Astrocyte (in vitro differentiated cells and primary cell): ENCODE measurements around the gene KRTAP13-3. TPM values are rescaled to one million over a fixed set of nuclear protein-coding genes. Genes with fewer than 3 reads are reported as not detected.

Source experiments
- DNase-seq: peaks from one replicate; pipeline ENCODE4 v3.0.0-alpha.2; 2010; ENCODE audit warnings: low read depth
- FAIRE-seq: peaks from 2 replicates; lab custom pipeline; 2011; peaks lifted over from hg19 to GRCh38; lab: Jason Lieb, UNC
- H2AFZ ChIP-seq: 2 replicates; pipeline ENCODE4 v1.6.0; 2012; ENCODE audit warnings: low read depth, low read length, inconsistent platforms
- H3K27ac ChIP-seq: 2 replicates; pipeline ENCODE4 v1.5.1; 2011; ENCODE audit warnings: low read depth, low read length, inconsistent platforms
- H3K27me3 ChIP-seq: 2 replicates; pipeline ENCODE4 v1.6.0; 2011; ENCODE audit warnings: low read length, inconsistent platforms; ENCODE audit not compliant: insufficient read depth
- H3K36me3 ChIP-seq: 2 replicates; pipeline ENCODE4 v1.5.1; 2011; ENCODE audit warnings: low read length, inconsistent platforms; ENCODE audit not compliant: insufficient read depth
- H3K4me1 ChIP-seq: 2 replicates; pipeline ENCODE4 v1.5.1; 2011; ENCODE audit warnings: low read length, inconsistent platforms; ENCODE audit not compliant: insufficient read depth
- H3K4me2 ChIP-seq: 2 replicates; pipeline ENCODE4 v1.6.0; 2012; ENCODE audit warnings: low read length, inconsistent platforms
- H3K4me3 ChIP-seq: 2 replicates; pipeline ENCODE4 v1.5.1; 2011; ENCODE audit warnings: low read depth, mild to moderate bottlenecking, low read length, inconsistent platforms; ENCODE audit not compliant: insufficient read depth
- H3K79me2 ChIP-seq: 2 replicates; pipeline ENCODE4 v1.6.0; 2012; ENCODE audit warnings: mild to moderate bottlenecking, low read length, inconsistent platforms; ENCODE audit not compliant: insufficient read depth
- H3K9ac ChIP-seq: 2 replicates; pipeline ENCODE4 v1.6.0; 2012; ENCODE audit warnings: mild to moderate bottlenecking, low read length, inconsistent platforms
- H3K9me3 ChIP-seq: 2 replicates; pipeline ENCODE4 v1.5.1; 2012; ENCODE audit warnings: low read depth, mild to moderate bottlenecking, low read length, inconsistent platforms; ENCODE audit not compliant: insufficient read depth
- H4K20me1 ChIP-seq: 2 replicates; pipeline ENCODE4 v1.6.0; 2012; ENCODE audit warnings: low read length, inconsistent platforms; ENCODE audit not compliant: insufficient read depth
- H3K27ac Mint-ChIP-seq: one replicate; pipeline ENCODE4 v1.8.0; 2021; ENCODE audit warnings: mild to moderate bottlenecking, mixed read lengths; ENCODE audit not compliant: unreplicated experiment
- H3K27me3 Mint-ChIP-seq: one replicate; pipeline ENCODE4 v1.8.0; 2021; ENCODE audit warnings: low read depth, mixed read lengths; ENCODE audit not compliant: unreplicated experiment
- H3K36me3 Mint-ChIP-seq: one replicate; pipeline ENCODE4 v1.8.0; 2021; ENCODE audit warnings: low read depth, mixed read lengths; ENCODE audit not compliant: unreplicated experiment
- H3K4me1 Mint-ChIP-seq: one replicate; pipeline ENCODE4 v1.8.0; 2021; ENCODE audit warnings: low read depth, mixed read lengths; ENCODE audit not compliant: unreplicated experiment
- H3K4me3 Mint-ChIP-seq: one replicate; pipeline ENCODE4 v1.8.0; 2021; ENCODE audit warnings: mild to moderate bottlenecking, moderate library complexity, mixed read lengths; ENCODE audit not compliant: unreplicated experiment
- H3K9me3 Mint-ChIP-seq: one replicate; pipeline ENCODE4 v1.8.0; 2021; ENCODE audit warnings: mild to moderate bottlenecking, mixed read lengths; ENCODE audit not compliant: unreplicated experiment
- CTCF ChIP-seq: IDR thresholded peaks from 2 replicates; pipeline ENCODE4 v1.5.1; 2011; ENCODE audit warnings: low read depth, mild to moderate bottlenecking, inconsistent platforms, low read length, moderate library complexity; ENCODE audit not compliant: insufficient read depth
- EZH2 ChIP-seq: IDR thresholded peaks from 2 replicates; pipeline ENCODE4 v1.6.1; 2012; ENCODE audit warnings: mild to moderate bottlenecking, low read length, inconsistent platforms; ENCODE audit not compliant: insufficient read depth
- total RNA-seq: library from RNA; stranded (reverse); gene quantifications from 2 replicates; pipeline ENCODE4 v1.2.1, GENCODE V29; 2021

Gene KRTAP13-3
- total RNA-seq, 1 donor from 2014 or later, result not detected

GRCh38 chr21:30434033-30434631 lies 8.4 kb upstream of the KRTAP13-3 start:
- Histone ChIP-seq H2AFZ (no peak overlapping the region), H3K9me3 (peaks cover 7% of the 10 kb centered on the region), H3K36me3 (no peaks in the 10 kb centered on the region), H4K20me1 (no peaks in the 10 kb centered on the region), H3K27me3 (no peaks in the 10 kb centered on the region), H3K27ac (no peak overlapping the region), H3K9ac (no peak overlapping the region), H3K79me2 (no peaks in the 10 kb centered on the region), H3K4me3 (no peak overlapping the region), H3K4me2 (no peak overlapping the region), H3K4me1 (no peaks in the 10 kb centered on the region)
- peaks cover 2% of the 10 kb centered on the region for H3K27me3 Mint-ChIP-seq
- H3K4me3 Mint-ChIP-seq, result no peak overlapping the region
- no peak overlapping the region for H3K27ac Mint-ChIP-seq
- no peaks in the 10 kb centered on the region for H3K9me3 Mint-ChIP-seq
- no peaks in the 10 kb centered on the region for H3K36me3 Mint-ChIP-seq
- no peaks in the 10 kb centered on the region for H3K4me1 Mint-ChIP-seq
- TF ChIP-seq CTCF (peak; percentile 38), EZH2 (no peak)
- DNase-seq (no peak), FAIRE-seq (no peak)

- H3K4me3 Mint-ChIP-seq, result no peak within 1 kb of the TSS
- no peaks in the 10 kb centered on the region for H3K4me1 Mint-ChIP-seq
- peak within 1 kb of the TSS; percentile 58 for H3K27ac Mint-ChIP-seq
- H3K27me3 Mint-ChIP-seq, result no peaks in the 10 kb centered on the region
- Histone ChIP-seq H3K36me3 (no peaks in the 10 kb centered on the region), H3K27ac (no peak within 1 kb of the TSS), H3K4me3 (no peak within 1 kb of the TSS), H3K27me3 (no peaks in the 10 kb centered on the region), H3K79me2 (no peaks in the 10 kb centered on the region), H2AFZ (no peak within 1 kb of the TSS), H4K20me1 (no peaks in the 10 kb centered on the region), H3K9ac (no peak within 1 kb of the TSS), H3K4me2 (no peak within 1 kb of the TSS), H3K4me1 (no peaks in the 10 kb centered on the region), H3K9me3 (peaks cover 10% of the 10 kb centered on the region)
- TF ChIP-seq EZH2 (no peak), CTCF (no peak)
- DNase-seq, result no peak
- FAIRE-seq, result no peak
- no peaks in the 10 kb centered on the region for H3K36me3 Mint-ChIP-seq
- H3K9me3 Mint-ChIP-seq, result no peaks in the 10 kb centered on the region
These were observed 4.5 kb upstream of the KRTAP13-3 start, which contains the start of gene KRTAP13-4 for GRCh38 chr21:30430170-30430655. KRTAP13-4 (plus strand) TSS chr21:30430220; CDS start chr21:30430276, 56 bp downstream.

- H3K27me3 Mint-ChIP-seq, result no peaks in the 10 kb centered on the region
- FAIRE-seq, result no peak
- H3K27ac Mint-ChIP-seq, result no peak overlapping the region
These were observed 1.0 kb upstream of the KRTAP13-3 start for GRCh38 chr21:30426731-30427130.

More at GRCh38 chr21:30426731-30427130, 1.0 kb upstream of the KRTAP13-3 start:
- no peak overlapping the region for H3K4me3 Mint-ChIP-seq
- H3K4me1 Mint-ChIP-seq, result no peaks in the 10 kb centered on the region
- no peaks in the 10 kb centered on the region for H3K27me3 ChIP-seq
- no peaks in the 10 kb centered on the region for H4K20me1 ChIP-seq
- TF ChIP-seq CTCF (no peak), EZH2 (no peak)
- H3K9me3 ChIP-seq, result peaks cover 7% of the 10 kb centered on the region
- H3K9ac ChIP-seq, result no peak overlapping the region
- no peaks in the 10 kb centered on the region for H3K4me1 ChIP-seq
- no peaks in the 10 kb centered on the region for H3K36me3 Mint-ChIP-seq
- no peaks in the 10 kb centered on the region for H3K9me3 Mint-ChIP-seq
- H3K4me2 ChIP-seq, result no peak overlapping the region
- H3K27ac ChIP-seq, result no peak overlapping the region
- no peaks in the 10 kb centered on the region for H3K79me2 ChIP-seq
- no peaks in the 10 kb centered on the region for H3K36me3 ChIP-seq
- H3K4me3 ChIP-seq, result no peak overlapping the region
- DNase-seq, result no peak
- H2AFZ ChIP-seq, result no peak overlapping the region
